Stimulated activated naive CD4-positive, alpha-beta T cell (primary cell): ENCODE results near the gene PLA1A.

Experiments
- DNase-seq, 6 experiments: peaks; one replicate each; lab custom pipeline; 2025; lab: John Stamatoyannopoulos, UW

Gene PLA1A

GRCh38 chr3:119637679-119638477 is 40.2 kb downstream of the PLA1A start:
- no peak for DNase-seq

- no peak for DNase-seq
Observed at GRCh38 chr3:119639494-119640350, 42.0 kb downstream of the PLA1A start.

DNA sequence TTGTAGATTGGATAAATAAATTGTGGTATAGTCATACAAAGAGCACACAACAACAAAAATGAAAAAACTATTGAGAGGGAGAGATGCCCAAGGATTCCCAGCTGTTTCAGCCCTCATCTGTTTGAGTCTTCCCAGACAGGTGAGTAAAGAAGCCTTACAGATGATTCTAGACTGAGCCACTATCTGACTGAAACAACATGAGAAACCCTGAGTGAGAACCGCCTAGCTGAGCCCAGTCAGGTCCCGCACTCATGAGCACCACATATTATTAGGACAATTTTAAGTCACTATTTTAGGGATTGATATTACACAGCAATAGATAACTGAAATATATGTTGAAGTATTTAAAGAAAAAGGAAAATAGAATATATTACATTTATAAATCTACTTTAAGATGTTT is 43.7 kb downstream of the PLA1A start:
- no peak for DNase-seq

GRCh38 chr3:119642746-119643473 is 45.2 kb downstream of the PLA1A start:
- no peak for DNase-seq

DNA sequence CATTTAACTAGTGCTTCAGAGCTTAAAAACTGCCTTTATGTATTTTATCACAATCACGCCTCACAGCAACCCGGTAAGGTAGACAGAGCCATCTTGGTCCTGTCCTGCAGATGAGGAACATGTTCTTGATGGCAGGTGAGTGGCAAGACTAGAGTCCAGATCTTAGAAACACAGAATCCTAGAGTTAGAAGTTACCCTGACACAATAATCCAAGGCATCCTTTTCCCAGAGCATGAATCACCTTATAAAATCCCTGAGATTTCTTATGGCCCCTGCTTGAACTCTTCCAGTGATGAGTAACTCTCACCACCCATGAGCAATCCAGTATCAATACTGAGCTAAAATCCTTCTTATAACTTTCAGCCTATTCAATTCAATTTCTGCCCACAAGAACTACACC is 45.8 kb downstream of the PLA1A start:
- no peak for DNase-seq

DNA sequence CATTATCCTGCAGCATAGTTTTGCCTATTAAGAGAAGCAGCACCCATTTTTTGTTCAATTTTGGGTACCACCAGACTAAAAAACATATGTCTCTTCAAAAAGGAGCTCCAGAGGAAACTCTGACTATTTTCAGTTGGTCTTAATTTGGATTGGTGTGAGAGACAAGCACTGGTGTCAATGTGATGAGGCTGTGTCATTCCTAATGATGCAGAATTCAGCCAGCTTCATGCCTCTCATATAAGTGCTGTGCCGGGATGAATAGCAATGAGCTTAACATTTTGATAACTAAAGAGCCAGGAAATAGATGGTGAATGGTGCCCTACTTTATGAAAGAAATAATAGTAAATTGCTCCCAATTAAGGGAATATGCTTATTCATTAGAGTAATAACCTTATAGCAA is 46.8 kb downstream of the PLA1A start:
- no peak for DNase-seq

GRCh38 chr3:119645813-119646212 is 48.1 kb downstream of the PLA1A start:
- DNase-seq: no peak

GRCh38 chr3:119647171-119647570 is 49.5 kb downstream of the PLA1A start:
- DNase-seq: no peak

DNA sequence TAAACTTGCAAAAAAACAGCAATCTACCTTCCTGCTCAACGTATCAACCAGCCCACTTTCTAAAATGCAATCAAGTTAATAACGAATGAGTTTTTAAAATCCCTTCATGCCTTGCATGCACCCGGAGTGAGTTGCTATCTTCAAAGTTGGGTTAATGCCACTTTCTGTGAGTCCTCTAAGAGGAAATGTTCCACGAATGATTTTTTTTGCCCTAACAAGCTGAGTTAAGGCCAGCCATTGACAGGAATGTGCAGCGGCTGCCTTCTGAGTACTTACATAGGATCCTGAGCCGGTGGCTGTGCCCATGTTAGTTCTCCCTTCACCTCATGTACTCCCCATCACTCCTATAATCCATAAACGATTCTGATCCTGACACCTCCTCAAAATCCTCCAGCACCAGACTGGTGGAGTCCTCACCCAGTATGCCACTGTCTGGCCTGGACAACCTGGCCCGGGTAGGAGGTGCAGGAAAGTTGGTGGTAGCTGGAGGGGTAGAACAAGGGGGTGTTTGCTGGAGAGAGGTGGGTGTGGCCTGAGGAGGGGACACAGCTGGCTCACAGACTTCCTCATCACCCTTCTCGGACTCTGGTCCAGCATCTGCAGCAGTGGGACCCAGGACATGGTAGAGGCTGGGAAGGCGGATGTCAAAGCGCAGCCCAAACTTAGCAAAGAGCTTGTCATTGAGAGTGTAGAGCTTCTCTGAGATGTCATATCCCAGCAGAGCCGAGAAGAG is 50.3 kb downstream of the PLA1A start:
- DNase-seq: no peak

GRCh38 chr3:119649761-119650160 is 52.1 kb downstream of the PLA1A start:
- DNase-seq: no peak

- no peak for DNase-seq
Observed at GRCh38 chr3:119652306-119653033, 54.8 kb downstream of the PLA1A start.

- no peak for DNase-seq
Observed at GRCh38 chr3:119653876-119654275, 56.2 kb downstream of the PLA1A start.

- no peak for DNase-seq
Observed at GRCh38 chr3:119657887-119658702, 60.4 kb downstream of the PLA1A start.

DNA sequence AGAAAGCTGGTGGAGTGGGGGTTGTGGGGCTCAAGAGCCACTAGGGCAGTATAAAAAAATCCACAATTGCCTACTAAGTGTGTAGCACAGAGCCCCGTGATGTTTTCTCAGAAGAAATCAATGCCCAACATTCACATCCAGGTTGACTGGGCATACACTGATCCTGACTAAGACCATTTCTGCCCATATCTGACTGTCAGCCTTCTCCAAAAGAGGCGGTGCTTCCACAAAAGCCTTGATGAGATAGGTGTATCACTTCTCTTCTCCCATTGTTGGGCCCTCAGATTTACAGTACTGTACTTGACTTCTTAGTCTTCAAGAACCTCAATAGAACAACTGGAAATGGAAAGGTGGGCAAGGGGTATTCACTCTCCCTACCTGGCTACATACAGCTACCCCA is 61.3 kb downstream of the PLA1A start:
- no peak for DNase-seq

- no peak for DNase-seq
Observed at GRCh38 chr3:119659606-119660291, 62.1 kb downstream of the PLA1A start.

DNA sequence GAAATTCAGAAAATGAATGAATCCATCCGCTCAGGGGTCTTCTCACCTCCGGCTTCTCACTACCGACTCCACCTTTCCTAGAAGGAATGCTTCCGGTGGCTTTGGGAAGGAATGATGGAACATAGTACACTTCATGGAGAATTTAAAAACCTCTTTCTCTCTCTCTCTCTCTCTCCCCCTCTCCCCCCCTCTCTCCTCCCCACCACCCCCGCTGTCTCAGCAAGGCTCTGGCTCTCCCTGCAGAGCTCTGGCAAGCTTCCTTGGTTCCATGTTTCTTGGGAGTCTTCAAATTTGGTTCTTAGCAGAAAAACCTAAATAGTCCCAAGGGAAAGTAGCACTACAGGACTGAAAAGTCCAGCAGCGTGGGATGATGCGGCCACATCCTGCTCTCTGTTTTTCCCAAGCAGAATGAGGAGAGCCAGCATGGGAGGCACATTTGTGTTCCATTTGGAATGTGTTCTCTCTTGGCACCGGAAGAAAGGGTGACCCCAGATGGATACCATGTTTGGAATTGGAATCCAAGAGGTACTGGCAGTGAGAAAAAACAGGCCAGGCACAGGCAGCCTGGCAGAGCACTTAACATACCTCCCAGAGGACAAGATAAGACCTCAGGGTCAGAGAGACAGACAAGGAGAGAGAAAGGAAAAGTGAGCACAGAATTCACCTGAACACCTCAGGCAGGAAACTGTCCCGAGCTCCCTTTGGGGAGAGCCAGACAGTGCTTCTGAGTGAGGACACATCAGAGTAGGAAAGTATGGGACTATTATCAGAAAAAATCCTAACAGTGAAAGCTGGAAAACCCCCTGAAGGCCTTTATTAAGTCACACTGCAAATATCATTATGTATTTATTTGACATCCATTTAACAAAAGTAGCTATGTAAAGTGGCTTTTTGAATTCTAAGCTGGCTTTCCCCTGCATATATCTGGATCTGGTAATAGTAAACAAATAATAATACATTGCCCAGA is 63.1 kb downstream of the PLA1A start, which contains the start of gene POPDC2:
Gene POPDC2, minus strand, starts transcription at position 116 of the 967 bp plus-strand sequence. CDS start 166 bp downstream, outside the sequence.
- no peak for DNase-seq

- no peak for DNase-seq
Observed at GRCh38 chr3:119662604-119663373, 65.1 kb downstream of the PLA1A start.

DNA sequence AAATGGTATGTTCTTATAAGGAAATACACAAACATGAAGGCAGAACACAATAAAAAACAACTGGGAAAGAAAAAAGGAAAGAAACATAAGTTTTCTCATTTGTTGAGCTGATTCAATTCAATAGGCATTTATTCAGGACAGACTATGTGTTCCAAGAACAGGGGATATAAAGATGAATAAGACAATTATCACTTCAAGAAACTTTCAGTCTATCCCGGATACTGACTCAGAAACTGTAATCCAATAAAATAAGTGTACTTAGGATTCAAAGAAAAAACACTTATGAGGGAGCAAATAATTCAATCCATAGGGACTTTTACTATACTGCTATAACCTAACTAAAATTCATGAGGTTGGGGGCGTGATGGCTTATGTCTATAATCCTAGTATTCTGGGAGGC is 66.2 kb downstream of the PLA1A start:
- DNase-seq: no peak
